PC-9 (cell line): ENCODE results near the gene USP24. TPM values are rescaled to one million over a fixed set of nuclear protein-coding genes. Genes with fewer than 3 reads are reported as not detected.

ENCODE experiments used
- BruUV-seq: library from RNA; stranded (reverse); fragments of 400-500 nt; replicated peaks from 2 replicates; lab custom pipeline; 2021; lab: Mats Ljungman, UMichigan
- CTCF ChIA-PET: fragments of 300-600 bp; sonication (Branson Sonifier 250); formaldehyde crosslinking; loops from one replicate; lab custom pipeline; 2022; ENCODE audit warnings: antibody characterized with exemption; lab: Charles Lee
- POLR2A ChIA-PET: fragments of 300-600 bp; sonication (Branson Sonifier 250); formaldehyde crosslinking; loops from one replicate; lab custom pipeline; 2022; ENCODE audit warnings: antibody characterized with exemption; ENCODE audit not compliant: unreplicated experiment; lab: Charles Lee
- DNase-seq, 2 experiments: peaks; one replicate each; pipeline versions ENCODE4 v3.0.0 to v3.0.0-alpha.2; 2015 to 2022; ENCODE audit warnings: mixed read lengths in 1 of 2
- H2AFZ ChIP-seq: fragments of 200-600 bp; sonication (generic); 2 replicates; pipeline ENCODE4 v1.8.1; 2017; ENCODE audit warnings: antibody characterized with exemption
- H3F3A ChIP-seq: fragments of 200-600 bp; sonication (generic); 2 replicates; pipeline ENCODE4 v1.8.1; 2017; ENCODE audit warnings: antibody characterized with exemption, mild to moderate bottlenecking, low read depth; ENCODE audit not compliant: insufficient read depth
- H3K27ac ChIP-seq: fragments of 200-600 bp; sonication (generic); 2 replicates; pipeline ENCODE4 v1.6.1; 2016; ENCODE audit warnings: mixed run types
- H3K27me3 ChIP-seq: fragments of 200-600 bp; sonication (generic); 2 replicates; pipeline ENCODE4 v1.6.1; 2016; ENCODE audit warnings: low read depth, mixed run types; ENCODE audit not compliant: insufficient read depth
- H3K36me3 ChIP-seq: fragments of 200-600 bp; sonication (generic); 2 replicates; pipeline ENCODE4 v1.6.1; 2016; ENCODE audit warnings: low read depth, mixed run types
- H3K4me1 ChIP-seq: fragments of 200-600 bp; sonication (generic); replicated peaks from 2 replicates; pipeline ENCODE4 v1.6.1; 2016; ENCODE audit warnings: mixed run types; ENCODE audit not compliant: insufficient read depth
- H3K4me2 ChIP-seq: fragments of 200-600 bp; sonication (generic); 2 replicates; pipeline ENCODE4 v1.6.1; 2017; ENCODE audit warnings: mixed run types
- H3K4me3 ChIP-seq: fragments of 200-600 bp; sonication (generic); 2 replicates; pipeline ENCODE4 v1.6.1; 2016; ENCODE audit warnings: mixed run types
- H3K79me2 ChIP-seq: fragments of 200-600 bp; sonication (generic); 2 replicates; pipeline ENCODE4 v1.6.1; 2017; ENCODE audit warnings: low read depth, mixed run types
- H3K9me2 ChIP-seq: fragments of 200-600 bp; sonication (generic); 2 replicates; pipeline ENCODE4 v1.8.1; 2017; ENCODE audit warnings: mild to moderate bottlenecking; ENCODE audit not compliant: insufficient read depth
- H3K9me3 ChIP-seq: fragments of 200-600 bp; sonication (generic); 2 replicates; pipeline ENCODE4 v1.8.1; 2016; ENCODE audit warnings: low read depth; ENCODE audit not compliant: insufficient read depth
- H4K20me1 ChIP-seq: fragments of 200-600 bp; sonication (generic); 2 replicates; pipeline ENCODE4 v1.8.1; 2017; ENCODE audit not compliant: insufficient read depth
- CTCF ChIP-seq: fragments of 200-600 bp; sonication (generic); conservative IDR thresholded peaks from 2 replicates; pipeline ENCODE4 v1.6.1; 2017; ENCODE audit warnings: mixed run types, antibody characterized with exemption, mild to moderate bottlenecking, moderate library complexity
- EZH2 ChIP-seq: fragments of 200-600 bp; sonication (generic); IDR thresholded peaks from 2 replicates; pipeline ENCODE4 v1.8.0; 2017; ENCODE audit warnings: antibody characterized with exemption, low read depth
- intact Hi-C: fragments of 100-400 bp; cut with micrococcal nuclease; formaldehyde crosslinking; loops from one replicate; pipeline ENCODE4 v1.10.0; 2022; ENCODE audit not compliant: unreplicated experiment
- total RNA-seq: library from RNA; stranded (reverse); gene quantifications from 2 replicates; pipeline ENCODE4 v1.2.3, GENCODE V29; 2021

The USP24 gene
- total RNA-seq, 1 experiment from 2014 or later: 61.0 TPM

DNA sequence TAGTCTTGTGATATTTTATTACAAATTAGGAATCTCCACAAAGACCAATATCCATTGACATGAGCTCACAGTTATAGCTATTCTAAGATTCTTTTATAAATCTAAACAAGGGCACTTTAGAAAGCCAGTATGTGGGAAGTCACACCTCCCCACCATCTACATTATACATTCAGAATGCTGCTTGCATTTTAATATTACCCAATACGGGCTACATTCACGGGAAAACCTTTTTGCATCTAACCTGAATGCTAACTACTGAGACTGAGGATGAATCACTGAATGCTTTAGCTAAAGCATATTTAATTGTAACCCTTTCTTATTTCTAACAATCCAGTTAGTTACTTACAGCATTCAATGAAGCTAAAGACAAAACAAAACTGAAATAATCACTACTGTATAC is 122.7 kb downstream of the USP24 start:
- ChIA-PET POLR2A (interaction anchor here (0.9 kb wide), 1 partner anchor 524 kb away, joined by 8 read pairs; no protein-coding TSS in a partner anchor), CTCF (no interaction called here)
- H3K4me3 ChIP-seq: no peak overlapping the region
- TF ChIP-seq CTCF: no peak
- no peak for TF ChIP-seq EZH2
- H2AFZ ChIP-seq: no peak overlapping the region
- H3K9me2 ChIP-seq: no peaks in the 10 kb centered on the region
- intact Hi-C loops: no loop called here
- 0 out of 2 replicates have a peak, but pooled peaks cover 4% of the 10 kb centered on the region for H4K20me1 ChIP-seq
- H3F3A ChIP-seq: no peaks in the 10 kb centered on the region
- BruUV-seq: no TSS peak
- H3K4me2 ChIP-seq: no peak overlapping the region
- no peaks in the 10 kb centered on the region for H3K27me3 ChIP-seq
- no peaks in the 10 kb centered on the region for H3K4me1 ChIP-seq
- no peaks in the 10 kb centered on the region for H3K9me3 ChIP-seq
- no peak overlapping the region for H3K27ac ChIP-seq
- H3K79me2 ChIP-seq: no peaks in the 10 kb centered on the region
- H3K36me3 ChIP-seq: peaks cover 52% of the 10 kb centered on the region
- DNase-seq: no peak

- no TSS peak for BruUV-seq
- Histone ChIP-seq H3K9me3 (no peaks in the 10 kb centered on the region), H3K27ac (no peak overlapping the region), H2AFZ (no peak overlapping the region), H3K4me3 (no peak overlapping the region), H3K27me3 (no peaks in the 10 kb centered on the region), H3K36me3 (peaks cover 53% of the 10 kb centered on the region), H3K4me2 (no peak overlapping the region), H4K20me1 (0 out of 2 replicates have a peak, but pooled peaks cover 4% of the 10 kb centered on the region), H3K79me2 (no peaks in the 10 kb centered on the region), H3K4me1 (no peaks in the 10 kb centered on the region), H3F3A (no peaks in the 10 kb centered on the region; the same call in 1 of the 2 replicates), H3K9me2 (no peaks in the 10 kb centered on the region)
- no peak for DNase-seq
- ChIA-PET CTCF (no interaction called here), POLR2A (no interaction called here)
- no peak for TF ChIP-seq EZH2
- no peak for TF ChIP-seq CTCF
- intact Hi-C loops: no loop called here
Observed at GRCh38 chr1:55089683-55090082, 125.5 kb downstream of the USP24 start.

- BruUV-seq: no TSS peak
Observed at GRCh38 chr1:55088413-55088812, 126.8 kb downstream of the USP24 start.

More at GRCh38 chr1:55088413-55088812, 126.8 kb downstream of the USP24 start:
- intact Hi-C loops: no loop called here
- H3K27me3 ChIP-seq: no peaks in the 10 kb centered on the region
- no peaks in the 10 kb centered on the region for H3K9me2 ChIP-seq
- ChIA-PET POLR2A (no interaction called here), CTCF (no interaction called here)
- no peak for DNase-seq
- H3K4me1 ChIP-seq: no peaks in the 10 kb centered on the region
- H3K36me3 ChIP-seq: peaks cover 47% of the 10 kb centered on the region
- H3K4me2 ChIP-seq: no peak overlapping the region
- no peaks in the 10 kb centered on the region for H4K20me1 ChIP-seq
- H3K79me2 ChIP-seq: no peaks in the 10 kb centered on the region
- H3K9me3 ChIP-seq: no peaks in the 10 kb centered on the region
- peaks cover 4% of the 10 kb centered on the region; the same call in 1 of the 2 replicates for H3F3A ChIP-seq
- no peak overlapping the region for H3K4me3 ChIP-seq
- no peak for TF ChIP-seq EZH2
- no peak for TF ChIP-seq CTCF
- no peak overlapping the region for H3K27ac ChIP-seq
- no peak overlapping the region for H2AFZ ChIP-seq
